ENCODE measurements around the gene OR2AG2. TPM values are rescaled to one million over a fixed set of nuclear protein-coding genes. Genes with fewer than 3 reads are reported as not detected.

The OR2AG2 gene
- total RNA-seq, 1 experiment from 2014 or later, result 0.18 TPM

DNA sequence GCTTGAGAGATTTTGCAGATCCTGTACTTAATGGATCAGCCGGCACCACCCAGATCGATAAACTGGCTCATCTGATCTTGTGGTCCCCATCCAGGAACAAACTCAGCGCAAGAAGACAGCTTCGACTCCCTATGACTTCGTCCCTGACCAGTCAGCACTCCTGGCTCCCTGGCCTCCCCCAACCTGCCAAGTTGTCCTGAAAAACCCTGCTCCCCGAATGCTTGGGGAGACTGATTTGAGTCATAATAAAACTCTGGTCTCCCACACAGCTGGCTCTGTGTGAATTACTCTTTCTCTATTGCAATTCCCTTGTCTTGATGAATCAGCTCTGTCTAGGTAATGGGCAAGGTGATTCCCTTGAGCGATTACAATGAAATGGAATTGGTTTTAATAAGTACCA is 29.5 kb downstream of the OR2AG2 start:
- DNase-seq (ENCODE audit: low read depth, low spot score) (no peak), ATAC-seq (no peak)
- ChIA-PET POLR2A (no interaction called here), CTCF (interaction anchor here (0.6 kb wide), 1 partner anchor 8 kb away, joined by 9 read pairs; no protein-coding TSS in a partner anchor)
- Histone ChIP-seq H3K4me3 (ENCODE audit: low read depth in 2 of 2, low read length in 2 of 2) (no peak overlapping the region), H3K36me3 (ENCODE audit: control insufficient read depth, insufficient read depth, low read length) (no peaks in the 10 kb centered on the region), H3K9me3 (ENCODE audit: control insufficient read depth, insufficient read depth, low read depth, low read length) (no peaks in the 10 kb centered on the region), H3K27me3 (ENCODE audit: control insufficient read depth, insufficient read depth, low read length) (peaks cover 30% of the 10 kb centered on the region), H3K27ac (ENCODE audit: low read length) (no peak overlapping the region), H3K4me1 (ENCODE audit: control insufficient read depth, insufficient read depth, low read length) (no peaks in the 10 kb centered on the region)
- in situ Hi-C loops (cut with HindIII; ENCODE audit: low pct_unique_long_range_greater_than_20kb, low sequenced_read_pairs), result no loop called here
- BruUV-seq (replicated peaks), result no TSS peak
- TF ChIP-seq SIN3A (IDR thresholded peaks at IDR 0.05; ENCODE audit: borderline replicate concordance, insufficient read depth, low read depth, low read length), result no peak
- TF ChIP-seq, protein P1, sequence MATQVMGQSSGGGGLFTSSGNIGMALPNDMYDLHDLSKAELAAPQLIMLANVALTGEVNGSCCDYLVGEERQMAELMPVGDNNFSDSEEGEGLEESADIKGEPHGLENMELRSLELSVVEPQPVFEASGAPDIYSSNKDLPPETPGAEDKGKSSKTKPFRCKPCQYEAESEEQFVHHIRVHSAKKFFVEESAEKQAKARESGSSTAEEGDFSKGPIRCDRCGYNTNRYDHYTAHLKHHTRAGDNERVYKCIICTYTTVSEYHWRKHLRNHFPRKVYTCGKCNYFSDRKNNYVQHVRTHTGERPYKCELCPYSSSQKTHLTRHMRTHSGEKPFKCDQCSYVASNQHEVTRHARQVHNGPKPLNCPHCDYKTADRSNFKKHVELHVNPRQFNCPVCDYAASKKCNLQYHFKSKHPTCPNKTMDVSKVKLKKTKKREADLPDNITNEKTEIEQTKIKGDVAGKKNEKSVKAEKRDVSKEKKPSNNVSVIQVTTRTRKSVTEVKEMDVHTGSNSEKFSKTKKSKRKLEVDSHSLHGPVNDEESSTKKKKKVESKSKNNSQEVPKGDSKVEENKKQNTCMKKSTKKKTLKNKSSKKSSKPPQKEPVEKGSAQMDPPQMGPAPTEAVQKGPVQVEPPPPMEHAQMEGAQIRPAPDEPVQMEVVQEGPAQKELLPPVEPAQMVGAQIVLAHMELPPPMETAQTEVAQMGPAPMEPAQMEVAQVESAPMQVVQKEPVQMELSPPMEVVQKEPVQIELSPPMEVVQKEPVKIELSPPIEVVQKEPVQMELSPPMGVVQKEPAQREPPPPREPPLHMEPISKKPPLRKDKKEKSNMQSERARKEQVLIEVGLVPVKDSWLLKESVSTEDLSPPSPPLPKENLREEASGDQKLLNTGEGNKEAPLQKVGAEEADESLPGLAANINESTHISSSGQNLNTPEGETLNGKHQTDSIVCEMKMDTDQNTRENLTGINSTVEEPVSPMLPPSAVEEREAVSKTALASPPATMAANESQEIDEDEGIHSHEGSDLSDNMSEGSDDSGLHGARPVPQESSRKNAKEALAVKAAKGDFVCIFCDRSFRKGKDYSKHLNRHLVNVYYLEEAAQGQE (IDR thresholded peaks at IDR 0.05; ENCODE audit: insufficient read depth in 1 of 2, low read depth in 2 of 2, low read length in 1 of 2), result no peak
- intact Hi-C loops (cut with micrococcal nuclease; ENCODE audit: unreplicated experiment), result no loop called here

- no peak for ATAC-seq
- BruUV-seq (replicated peaks), result no TSS peak
- ChIA-PET POLR2A (no interaction called here), CTCF (interaction anchor here (1.5 kb wide), 1 partner anchor 359 kb away, joined by 9 read pairs; no protein-coding TSS in a partner anchor)
- TF ChIP-seq, protein P1 (IDR thresholded peaks at IDR 0.05; ENCODE audit: insufficient read depth in 1 of 2, low read depth in 2 of 2, low read length in 1 of 2), result no peak
- in situ Hi-C loops (cut with HindIII; ENCODE audit: low pct_unique_long_range_greater_than_20kb, low sequenced_read_pairs) (no loop called here), intact Hi-C loops (cut with micrococcal nuclease; ENCODE audit: unreplicated experiment) (loop anchor here (2.0 kb wide), 1 partner anchor 18 kb away; no protein-coding TSS in a partner anchor)
- H3K27me3 ChIP-seq (ENCODE audit: control insufficient read depth, insufficient read depth, low read length), result peaks cover 12% of the 10 kb centered on the region; the same call in 1 of the 2 replicates
- no peaks in the 10 kb centered on the region for H3K9me3 ChIP-seq (ENCODE audit: control insufficient read depth, insufficient read depth, low read depth, low read length)
- H3K4me3 ChIP-seq (ENCODE audit: low read depth in 2 of 2, low read length in 2 of 2), result no peak overlapping the region
- DNase-seq (ENCODE audit: low read depth, low spot score), result no peak
- no peaks in the 10 kb centered on the region for H3K36me3 ChIP-seq (ENCODE audit: control insufficient read depth, insufficient read depth, low read length)
- H3K27ac ChIP-seq (ENCODE audit: low read length), result no peak overlapping the region
- 0 out of 2 replicates have a peak, but pooled peaks cover 3% of the 10 kb centered on the region for H3K4me1 ChIP-seq (ENCODE audit: control insufficient read depth, insufficient read depth, low read length)
Observed at GRCh38 chr11:6738590-6738989, 33.2 kb downstream of the OR2AG2 start.

DNA sequence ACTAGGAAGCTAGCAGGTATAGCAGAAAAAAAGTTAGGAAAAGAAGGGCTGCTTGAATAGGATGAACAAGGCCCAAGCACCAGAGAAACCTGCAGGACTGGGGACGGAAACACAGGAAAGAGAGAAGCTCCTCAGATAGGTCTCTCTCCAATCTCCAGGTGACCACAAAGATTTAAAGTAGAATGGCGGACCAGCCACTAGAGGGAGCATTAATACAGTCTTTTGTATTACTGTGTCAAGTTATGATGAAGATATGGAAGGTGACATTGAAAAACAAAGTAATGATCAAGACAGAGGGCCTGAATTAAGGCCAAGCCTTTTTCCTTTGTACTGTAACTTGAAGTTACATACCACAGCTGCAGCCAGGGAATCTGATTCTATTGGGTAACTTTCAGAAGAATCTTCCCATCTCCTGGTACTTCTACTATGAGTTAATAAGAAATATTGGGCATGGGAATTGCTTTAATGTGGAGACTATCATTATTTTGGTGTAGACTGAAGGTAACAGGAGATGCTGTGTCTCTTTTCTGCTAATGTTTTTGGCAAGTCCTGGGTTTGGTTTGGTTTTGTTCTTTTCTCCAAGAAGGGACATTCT is 33.8 kb downstream of the OR2AG2 start:
- no peaks in the 10 kb centered on the region for H3K36me3 ChIP-seq (ENCODE audit: control insufficient read depth, insufficient read depth, low read length)
- TF ChIP-seq CTCF (IDR thresholded peaks at IDR 0.05) (peak; percentile 93), TCF7L2 (IDR thresholded peaks at IDR 0.05; ENCODE audit: low read depth, low read length) (no peak), POLR2AphosphoS5 (IDR thresholded peaks at IDR 0.05; ENCODE audit: low read depth, low read length) (no peak), SIN3A (IDR thresholded peaks at IDR 0.05; ENCODE audit: borderline replicate concordance, insufficient read depth, low read depth, low read length) (no peak)
- ChIA-PET CTCF (interaction anchor here (0.6 to 2.5 kb wide), 5 partner anchors 10 to 359 kb away, joined by 4 to 16 read pairs (median 8); no protein-coding TSS in a partner anchor), POLR2A (interaction anchor here (0.6 kb wide), 1 partner anchor 9 kb away, joined by 3 read pairs; no protein-coding TSS in a partner anchor)
- in situ Hi-C loops (cut with HindIII; ENCODE audit: low pct_unique_long_range_greater_than_20kb, low sequenced_read_pairs), result no loop called here
- H3K4me3 ChIP-seq (ENCODE audit: low read depth in 2 of 2, low read length in 2 of 2), result no peak overlapping the region
- no peaks in the 10 kb centered on the region for H3K9me3 ChIP-seq (ENCODE audit: control insufficient read depth, insufficient read depth, low read depth, low read length)
- peak; percentile 93 for ATAC-seq
- intact Hi-C loops (cut with micrococcal nuclease; ENCODE audit: unreplicated experiment), result loop anchor here (2.0 kb wide), 1 partner anchor 19 kb away; no protein-coding TSS in a partner anchor
- BruUV-seq (replicated peaks), result no TSS peak
- peaks cover 9% of the 10 kb centered on the region; the same call in 1 of the 2 replicates for H3K27me3 ChIP-seq (ENCODE audit: control insufficient read depth, insufficient read depth, low read length)
- H3K27ac ChIP-seq (ENCODE audit: low read length), result no peak overlapping the region
- no peak for DNase-seq (ENCODE audit: low read depth, low spot score)
- H3K4me1 ChIP-seq (ENCODE audit: control insufficient read depth, insufficient read depth, low read length), result 0 out of 2 replicates have a peak, but pooled peaks cover 3% of the 10 kb centered on the region

Data from Panc1 (cell line).